ENCODE measurements around the gene STK24.

- TF ChIP-seq CTCF (IDR thresholded peaks at IDR 0.05) (no peak), POLR2A (IDR thresholded peaks at IDR 0.05) (no peak)
These were observed 7.9 kb upstream of the STK24 start for GRCh38 chr13:98584668-98585397.

All from breast epithelium (tissue), 3 donors.